Activated CD8-positive, alpha-beta memory T cell treated with anti-CD3 and anti-CD28 coated beads, Interleukin-2, amount 10 ng/mL, durations not matched to agents 7 days and 5 days (primary cell): ENCODE data around the gene LRRC17. TPM values are rescaled to one million over a fixed set of nuclear protein-coding genes. Genes with fewer than 3 reads are reported as not detected.

ENCODE experiments used
- ATAC-seq: fragments of 150-1000 bp; cut with Tn5 transposase; one replicate; pipeline ENCODE4 v1.10.0; 2021; ENCODE audit warnings: moderate library complexity
- CTCF ChIA-PET: fragments of 350-600 bp; sonication (Branson Sonifier 250); formaldehyde crosslinking; loops from one replicate; lab custom pipeline; 2021; ENCODE audit warnings: antibody characterized with exemption; lab: Charles Lee
- DNase-seq: peaks from one replicate; pipeline ENCODE4 v3.0.0-alpha.2; 2020
- H3K27ac Mint-ChIP-seq: one replicate; pipeline ENCODE4 v1.8.0; 2021; ENCODE audit warnings: mild to moderate bottlenecking, mixed read lengths
- H3K27me3 Mint-ChIP-seq: one replicate; pipeline ENCODE4 v1.8.0; 2021; ENCODE audit warnings: mixed read lengths
- H3K36me3 Mint-ChIP-seq: one replicate; pipeline ENCODE4 v1.8.0; 2021; ENCODE audit warnings: mild to moderate bottlenecking, mixed read lengths
- H3K4me1 Mint-ChIP-seq: one replicate; pipeline ENCODE4 v1.8.0; 2021; ENCODE audit warnings: mixed read lengths
- H3K4me3 Mint-ChIP-seq: one replicate; pipeline ENCODE4 v1.8.0; 2021; ENCODE audit warnings: mild to moderate bottlenecking, moderate library complexity, mixed read lengths
- H3K9me3 Mint-ChIP-seq: one replicate; pipeline ENCODE4 v1.8.0; 2022; ENCODE audit warnings: low read depth, mixed read lengths
- total RNA-seq, 2 experiments: library from RNA; stranded (reverse); gene quantifications; one replicate each; pipeline ENCODE4 v1.2.3, GENCODE V29; 2021

LRRC17 gene
- total RNA-seq, 2 experiments from 2014 or later: not detected

DNA sequence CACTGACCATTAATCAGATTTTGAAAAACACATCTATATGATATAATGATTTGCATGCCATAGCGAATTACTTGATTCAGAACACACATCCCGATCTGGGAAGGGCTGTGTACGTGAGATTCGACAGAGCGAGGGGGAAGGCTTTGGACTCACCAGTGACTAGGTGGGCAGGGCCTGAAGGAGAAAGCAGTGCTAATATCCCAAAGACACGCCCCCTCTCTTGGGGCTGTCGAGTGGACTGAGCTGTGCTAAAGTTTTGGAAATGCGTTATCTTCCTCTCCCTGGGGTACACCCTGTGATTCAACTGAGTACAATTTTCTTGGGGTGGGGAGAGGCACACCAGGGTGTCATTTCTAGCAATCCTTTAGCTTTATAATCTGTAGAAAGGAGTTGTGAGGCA is 1.8 kb downstream of the LRRC17 start:
- CTCF ChIA-PET: interaction anchor here (1.1 kb wide), 1 partner anchor 14 kb away, joined by 3 read pairs; no protein-coding TSS in a partner anchor
- H3K27me3 Mint-ChIP-seq: no peaks in the 10 kb centered on the region
- no peaks in the 10 kb centered on the region for H3K9me3 Mint-ChIP-seq
- no peak overlapping the region for H3K27ac Mint-ChIP-seq
- ATAC-seq: no peak
- H3K4me1 Mint-ChIP-seq: no peaks in the 10 kb centered on the region
- no peak overlapping the region for H3K4me3 Mint-ChIP-seq
- DNase-seq: no peak
- H3K36me3 Mint-ChIP-seq: no peaks in the 10 kb centered on the region

- no peak for ATAC-seq
- Mint-ChIP-seq H3K4me1 (no peaks in the 10 kb centered on the region), H3K36me3 (no peaks in the 10 kb centered on the region), H3K9me3 (no peaks in the 10 kb centered on the region), H3K27ac (no peak overlapping the region), H3K4me3 (no peak overlapping the region), H3K27me3 (no peaks in the 10 kb centered on the region)
- DNase-seq: no peak
- CTCF ChIA-PET: no interaction called here
Measured at GRCh38 chr7:102916426-102916825, 3.6 kb downstream of the LRRC17 start.

- CTCF ChIA-PET: no interaction called here
- DNase-seq: no peak
- Mint-ChIP-seq H3K4me1 (no peaks in the 10 kb centered on the region), H3K36me3 (no peaks in the 10 kb centered on the region), H3K9me3 (no peaks in the 10 kb centered on the region), H3K27ac (no peak overlapping the region), H3K4me3 (no peak overlapping the region), H3K27me3 (no peaks in the 10 kb centered on the region)
- ATAC-seq: no peak
Measured at GRCh38 chr7:102916881-102917280, 4.1 kb downstream of the LRRC17 start.

- ATAC-seq (no peak), DNase-seq (no peak)
- H3K27ac Mint-ChIP-seq: no peak overlapping the region
- H3K27me3 Mint-ChIP-seq: no peaks in the 10 kb centered on the region
- H3K36me3 Mint-ChIP-seq: no peaks in the 10 kb centered on the region
- H3K4me3 Mint-ChIP-seq: no peak overlapping the region
- CTCF ChIA-PET: interaction anchor here (1.1 kb wide), 1 partner anchor 144 kb away, joined by 4 read pairs; no protein-coding TSS in a partner anchor
- no peaks in the 10 kb centered on the region for H3K9me3 Mint-ChIP-seq
- H3K4me1 Mint-ChIP-seq: no peaks in the 10 kb centered on the region
Measured at GRCh38 chr7:102917436-102918353, 4.9 kb downstream of the LRRC17 start.

GRCh38 chr7:102918845-102919244 is 6.0 kb downstream of the LRRC17 start:
- no peak for DNase-seq
- Mint-ChIP-seq H3K27me3 (no peaks in the 10 kb centered on the region), H3K36me3 (no peaks in the 10 kb centered on the region), H3K4me1 (no peaks in the 10 kb centered on the region), H3K9me3 (no peaks in the 10 kb centered on the region), H3K4me3 (no peak overlapping the region), H3K27ac (no peak overlapping the region)
- ATAC-seq: no peak
- CTCF ChIA-PET: interaction anchor here (1.1 kb wide), 1 partner anchor 143 kb away, joined by 4 read pairs; no protein-coding TSS in a partner anchor

GRCh38 chr7:102925976-102926782 is 13.4 kb downstream of the LRRC17 start:
- no peak for ATAC-seq
- CTCF ChIA-PET: no interaction called here
- DNase-seq: no peak
- Mint-ChIP-seq H3K27ac (no peak overlapping the region), H3K4me3 (no peak overlapping the region), H3K27me3 (peaks cover 13% of the 10 kb centered on the region), H3K36me3 (no peaks in the 10 kb centered on the region), H3K9me3 (no peaks in the 10 kb centered on the region), H3K4me1 (no peaks in the 10 kb centered on the region)

DNA sequence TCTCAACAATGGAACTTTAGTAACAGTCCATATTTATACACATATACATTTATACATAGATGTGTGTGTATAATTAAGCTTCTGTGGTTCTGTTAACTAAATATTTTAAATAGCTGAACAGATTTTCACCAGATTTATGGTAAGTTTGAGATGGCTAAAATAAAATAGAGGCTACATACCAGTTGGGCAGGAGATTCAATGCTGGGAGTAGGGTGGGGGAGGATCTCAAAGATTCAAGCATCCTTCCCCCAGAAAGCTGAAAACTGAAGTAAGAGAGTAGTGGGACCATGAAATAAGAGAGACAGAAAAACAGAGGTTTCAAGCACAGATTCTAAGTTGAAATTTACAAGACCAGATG is 14.0 kb downstream of the LRRC17 start:
- CTCF ChIA-PET: no interaction called here
- Mint-ChIP-seq H3K27ac (no peak overlapping the region), H3K4me3 (no peak overlapping the region), H3K27me3 (peaks cover 13% of the 10 kb centered on the region), H3K9me3 (no peaks in the 10 kb centered on the region), H3K4me1 (no peaks in the 10 kb centered on the region), H3K36me3 (no peaks in the 10 kb centered on the region)
- ATAC-seq (no peak), DNase-seq (no peak)

- Mint-ChIP-seq H3K9me3 (no peaks in the 10 kb centered on the region), H3K4me1 (no peaks in the 10 kb centered on the region), H3K36me3 (no peaks in the 10 kb centered on the region), H3K27ac (no peak overlapping the region), H3K27me3 (peaks cover 13% of the 10 kb centered on the region), H3K4me3 (no peak overlapping the region)
- DNase-seq (no peak), ATAC-seq (no peak)
- CTCF ChIA-PET: no interaction called here
Measured at GRCh38 chr7:102927312-102927933, 14.6 kb downstream of the LRRC17 start.

- H3K4me3 Mint-ChIP-seq: no peak overlapping the region
- H3K4me1 Mint-ChIP-seq: no peaks in the 10 kb centered on the region
- DNase-seq: no peak
- no peak for ATAC-seq
- H3K27ac Mint-ChIP-seq: no peak overlapping the region
- H3K36me3 Mint-ChIP-seq: no peaks in the 10 kb centered on the region
- CTCF ChIA-PET: no interaction called here
- H3K27me3 Mint-ChIP-seq: peaks cover 9% of the 10 kb centered on the region
- H3K9me3 Mint-ChIP-seq: no peaks in the 10 kb centered on the region
Measured at GRCh38 chr7:102931757-102932156, 19.0 kb downstream of the LRRC17 start.

DNA sequence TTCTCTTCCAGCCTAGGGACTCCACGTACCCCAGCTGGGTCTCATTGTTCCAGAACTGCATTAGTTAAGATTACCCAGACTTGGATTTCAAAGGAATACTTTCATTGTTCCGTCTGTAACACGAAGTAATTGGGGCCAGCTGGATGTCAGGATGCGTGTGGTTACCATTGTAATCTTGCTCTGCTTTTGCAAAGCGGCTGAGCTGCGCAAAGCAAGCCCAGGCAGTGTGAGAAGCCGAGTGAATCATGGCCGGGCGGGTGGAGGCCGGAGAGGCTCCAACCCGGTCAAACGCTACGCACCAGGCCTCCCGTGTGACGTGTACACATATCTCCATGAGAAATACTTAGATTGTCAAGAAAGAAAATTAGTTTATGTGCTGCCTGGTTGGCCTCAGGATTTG is 21.0 kb downstream of the LRRC17 start:
- Mint-ChIP-seq H3K4me3 (no peak overlapping the region), H3K4me1 (no peaks in the 10 kb centered on the region), H3K9me3 (no peaks in the 10 kb centered on the region), H3K27ac (no peak overlapping the region), H3K36me3 (no peaks in the 10 kb centered on the region), H3K27me3 (peaks cover 4% of the 10 kb centered on the region)
- no peak for DNase-seq
- ATAC-seq: no peak
- CTCF ChIA-PET: no interaction called here

- H3K27ac Mint-ChIP-seq: no peak overlapping the region
- no peaks in the 10 kb centered on the region for H3K36me3 Mint-ChIP-seq
- no peaks in the 10 kb centered on the region for H3K27me3 Mint-ChIP-seq
- CTCF ChIA-PET: no interaction called here
- no peak for ATAC-seq
- DNase-seq: no peak
- H3K9me3 Mint-ChIP-seq: no peaks in the 10 kb centered on the region
- H3K4me3 Mint-ChIP-seq: no peak overlapping the region
- H3K4me1 Mint-ChIP-seq: no peaks in the 10 kb centered on the region
Measured at GRCh38 chr7:102934239-102934638, 21.4 kb downstream of the LRRC17 start.

GRCh38 chr7:102934701-102935100 is 21.9 kb downstream of the LRRC17 start:
- Mint-ChIP-seq H3K27me3 (no peaks in the 10 kb centered on the region), H3K4me1 (no peaks in the 10 kb centered on the region), H3K27ac (no peak overlapping the region), H3K36me3 (no peaks in the 10 kb centered on the region), H3K4me3 (no peak overlapping the region), H3K9me3 (no peaks in the 10 kb centered on the region)
- no peak for ATAC-seq
- CTCF ChIA-PET: no interaction called here
- DNase-seq: no peak

- H3K4me3 Mint-ChIP-seq: no peak overlapping the region
- H3K27me3 Mint-ChIP-seq: no peaks in the 10 kb centered on the region
- CTCF ChIA-PET: interaction anchor here (1.2 kb wide), 1 partner anchor 15 kb away, joined by 3 read pairs; no protein-coding TSS in a partner anchor
Measured at GRCh38 chr7:102935450-102936115, 22.8 kb downstream of the LRRC17 start.

More at GRCh38 chr7:102935450-102936115, 22.8 kb downstream of the LRRC17 start:
- DNase-seq: no peak
- ATAC-seq: no peak
- no peak overlapping the region for H3K27ac Mint-ChIP-seq
- no peaks in the 10 kb centered on the region for H3K4me1 Mint-ChIP-seq
- H3K36me3 Mint-ChIP-seq: no peaks in the 10 kb centered on the region
- no peaks in the 10 kb centered on the region for H3K9me3 Mint-ChIP-seq
